ENCODE data around the gene C16orf74. TPM values are rescaled to one million over a fixed set of nuclear protein-coding genes. Genes with fewer than 3 reads are reported as not detected.

The C16orf74 gene
- total RNA-seq, 1 donor from 2014 or later, result 1.6 TPM

- H3K36me3 Mint-ChIP-seq (ENCODE audit: low read depth), result no peaks in the 10 kb centered on the region
- peaks cover 12% of the 10 kb centered on the region for H3K4me1 Mint-ChIP-seq (ENCODE audit: low read depth)
- no peak for TF ChIP-seq CTCF (IDR thresholded peaks at IDR 0.05)
- H3K27me3 Mint-ChIP-seq (ENCODE audit: low read depth), result no peaks in the 10 kb centered on the region
- DNase-seq (ENCODE audit: low spot score), result no peak
- peak overlapping the region; percentile 94 for H3K27ac Mint-ChIP-seq (ENCODE audit: unreplicated experiment)
- no peak overlapping the region for H3K4me3 Mint-ChIP-seq (ENCODE audit: unreplicated experiment)
- H3K9me3 Mint-ChIP-seq (ENCODE audit: low read depth), result no peaks in the 10 kb centered on the region
Observed at GRCh38 chr16:85768199-85768598, 17.3 kb upstream of the C16orf74 start.

- TF ChIP-seq CTCF (IDR thresholded peaks at IDR 0.05), result no peak
- DNase-seq (ENCODE audit: low spot score), result no peak
- peaks cover 12% of the 10 kb centered on the region for H3K4me1 Mint-ChIP-seq (ENCODE audit: low read depth)
- no peaks in the 10 kb centered on the region for H3K27me3 Mint-ChIP-seq (ENCODE audit: low read depth)
- peak overlapping the region; percentile 94 for H3K27ac Mint-ChIP-seq (ENCODE audit: unreplicated experiment)
- no peaks in the 10 kb centered on the region for H3K9me3 Mint-ChIP-seq (ENCODE audit: low read depth)
- no peaks in the 10 kb centered on the region for H3K36me3 Mint-ChIP-seq (ENCODE audit: low read depth)
- H3K4me3 Mint-ChIP-seq (ENCODE audit: unreplicated experiment), result no peak overlapping the region
Observed at GRCh38 chr16:85767531-85767930, 16.6 kb upstream of the C16orf74 start.

GRCh38 chr16:85765767-85766166 lies 14.9 kb upstream of the C16orf74 start:
- TF ChIP-seq CTCF (IDR thresholded peaks at IDR 0.05), result no peak
- Mint-ChIP-seq H3K27ac (ENCODE audit: unreplicated experiment) (no peak overlapping the region), H3K4me1 (ENCODE audit: low read depth) (peaks cover 12% of the 10 kb centered on the region), H3K27me3 (ENCODE audit: low read depth) (peaks cover 2% of the 10 kb centered on the region), H3K9me3 (ENCODE audit: low read depth) (no peaks in the 10 kb centered on the region), H3K36me3 (ENCODE audit: low read depth) (no peaks in the 10 kb centered on the region), H3K4me3 (ENCODE audit: unreplicated experiment) (no peak overlapping the region)
- DNase-seq (ENCODE audit: low spot score), result no peak

- Mint-ChIP-seq H3K9me3 (ENCODE audit: low read depth) (no peaks in the 10 kb centered on the region), H3K27me3 (ENCODE audit: low read depth) (peaks cover 6% of the 10 kb centered on the region), H3K36me3 (ENCODE audit: low read depth) (no peaks in the 10 kb centered on the region), H3K27ac (ENCODE audit: unreplicated experiment) (no peak overlapping the region), H3K4me1 (ENCODE audit: low read depth) (peaks cover 12% of the 10 kb centered on the region), H3K4me3 (ENCODE audit: unreplicated experiment) (no peak overlapping the region)
- no peak for TF ChIP-seq CTCF (IDR thresholded peaks at IDR 0.05)
- DNase-seq (ENCODE audit: low spot score), result no peak
Observed at GRCh38 chr16:85765211-85765610, 14.3 kb upstream of the C16orf74 start.

GRCh38 chr16:85763616-85764015 lies 12.7 kb upstream of the C16orf74 start:
- no peak for DNase-seq (ENCODE audit: low spot score)
- Mint-ChIP-seq H3K36me3 (ENCODE audit: low read depth) (no peaks in the 10 kb centered on the region), H3K4me3 (ENCODE audit: unreplicated experiment) (no peak overlapping the region), H3K9me3 (ENCODE audit: low read depth) (no peaks in the 10 kb centered on the region), H3K27me3 (ENCODE audit: low read depth) (peaks cover 7% of the 10 kb centered on the region), H3K27ac (ENCODE audit: unreplicated experiment) (no peak overlapping the region), H3K4me1 (ENCODE audit: low read depth) (peaks cover 12% of the 10 kb centered on the region)
- no peak for TF ChIP-seq CTCF (IDR thresholded peaks at IDR 0.05)

Measured in chondrocyte (in vitro differentiated cells).